ENCODE measurements around the gene NEFH.

The NEFH gene

DNA sequence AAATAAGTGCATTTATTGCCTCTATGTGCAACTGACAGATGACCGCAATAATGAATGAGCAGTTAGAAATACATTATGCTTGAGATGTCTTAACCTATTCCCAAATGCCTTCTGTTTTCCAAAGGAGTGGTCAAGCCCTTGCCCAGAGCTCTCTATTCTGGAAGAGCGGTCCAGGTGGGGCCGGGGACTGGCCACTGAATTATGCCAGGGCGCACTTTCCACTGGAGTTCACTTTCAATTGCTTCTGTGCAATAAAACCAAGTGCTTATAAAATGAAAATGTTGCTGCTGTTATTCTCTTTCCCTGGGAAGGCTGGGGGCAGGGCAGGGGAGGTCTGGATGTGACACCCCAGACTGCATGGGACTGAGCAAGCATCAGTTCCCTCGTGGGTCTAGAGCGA is 11.0 kb downstream of the NEFH start:
- ATAC-seq: no peak
- TF ChIP-seq GLIS3 (CRISPR knock-in tag; IDR thresholded peaks at IDR 0.05) (no peak), ZNF565 (CRISPR knock-in tag; conservative IDR thresholded peaks at IDR 0.05; ENCODE audit: low read depth) (no peak), ZFP30 (CRISPR knock-in tag; IDR thresholded peaks at IDR 0.05) (no peak), ESRRG (CRISPR knock-in tag; IDR thresholded peaks at IDR 0.05) (no peak), RARB (CRISPR knock-in tag; IDR thresholded peaks at IDR 0.05) (no peak), ZNF70 (CRISPR knock-in tag; IDR thresholded peaks at IDR 0.05) (no peak), ZNF8 (CRISPR knock-in tag; IDR thresholded peaks at IDR 0.05) (no peak), ISL1 (CRISPR knock-in tag; IDR thresholded peaks at IDR 0.05) (no peak), TOX (CRISPR knock-in tag; IDR thresholded peaks at IDR 0.05; ENCODE audit: borderline replicate concordance) (no peak), PPARA (CRISPR knock-in tag; IDR thresholded peaks at IDR 0.05; ENCODE audit: borderline replicate concordance) (no peak), ZC3H10 (CRISPR knock-in tag; IDR thresholded peaks at IDR 0.05) (no peak), ARNTL (CRISPR knock-in tag; IDR thresholded peaks at IDR 0.05; ENCODE audit: borderline replicate concordance, low read depth) (no peak), CSDC2 (CRISPR knock-in tag; IDR thresholded peaks at IDR 0.05) (no peak), ZFP3 (CRISPR knock-in tag; IDR thresholded peaks at IDR 0.05) (no peak)
- TF ChIP-seq, protein P1, sequence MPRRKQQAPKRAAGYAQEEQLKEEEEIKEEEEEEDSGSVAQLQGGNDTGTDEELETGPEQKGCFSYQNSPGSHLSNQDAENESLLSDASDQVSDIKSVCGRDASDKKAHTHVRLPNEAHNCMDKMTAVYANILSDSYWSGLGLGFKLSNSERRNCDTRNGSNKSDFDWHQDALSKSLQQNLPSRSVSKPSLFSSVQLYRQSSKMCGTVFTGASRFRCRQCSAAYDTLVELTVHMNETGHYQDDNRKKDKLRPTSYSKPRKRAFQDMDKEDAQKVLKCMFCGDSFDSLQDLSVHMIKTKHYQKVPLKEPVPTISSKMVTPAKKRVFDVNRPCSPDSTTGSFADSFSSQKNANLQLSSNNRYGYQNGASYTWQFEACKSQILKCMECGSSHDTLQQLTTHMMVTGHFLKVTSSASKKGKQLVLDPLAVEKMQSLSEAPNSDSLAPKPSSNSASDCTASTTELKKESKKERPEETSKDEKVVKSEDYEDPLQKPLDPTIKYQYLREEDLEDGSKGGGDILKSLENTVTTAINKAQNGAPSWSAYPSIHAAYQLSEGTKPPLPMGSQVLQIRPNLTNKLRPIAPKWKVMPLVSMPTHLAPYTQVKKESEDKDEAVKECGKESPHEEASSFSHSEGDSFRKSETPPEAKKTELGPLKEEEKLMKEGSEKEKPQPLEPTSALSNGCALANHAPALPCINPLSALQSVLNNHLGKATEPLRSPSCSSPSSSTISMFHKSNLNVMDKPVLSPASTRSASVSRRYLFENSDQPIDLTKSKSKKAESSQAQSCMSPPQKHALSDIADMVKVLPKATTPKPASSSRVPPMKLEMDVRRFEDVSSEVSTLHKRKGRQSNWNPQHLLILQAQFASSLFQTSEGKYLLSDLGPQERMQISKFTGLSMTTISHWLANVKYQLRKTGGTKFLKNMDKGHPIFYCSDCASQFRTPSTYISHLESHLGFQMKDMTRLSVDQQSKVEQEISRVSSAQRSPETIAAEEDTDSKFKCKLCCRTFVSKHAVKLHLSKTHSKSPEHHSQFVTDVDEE (CRISPR knock-in tag; IDR thresholded peaks at IDR 0.05): no peak
- TF ChIP-seq, protein P2, sequence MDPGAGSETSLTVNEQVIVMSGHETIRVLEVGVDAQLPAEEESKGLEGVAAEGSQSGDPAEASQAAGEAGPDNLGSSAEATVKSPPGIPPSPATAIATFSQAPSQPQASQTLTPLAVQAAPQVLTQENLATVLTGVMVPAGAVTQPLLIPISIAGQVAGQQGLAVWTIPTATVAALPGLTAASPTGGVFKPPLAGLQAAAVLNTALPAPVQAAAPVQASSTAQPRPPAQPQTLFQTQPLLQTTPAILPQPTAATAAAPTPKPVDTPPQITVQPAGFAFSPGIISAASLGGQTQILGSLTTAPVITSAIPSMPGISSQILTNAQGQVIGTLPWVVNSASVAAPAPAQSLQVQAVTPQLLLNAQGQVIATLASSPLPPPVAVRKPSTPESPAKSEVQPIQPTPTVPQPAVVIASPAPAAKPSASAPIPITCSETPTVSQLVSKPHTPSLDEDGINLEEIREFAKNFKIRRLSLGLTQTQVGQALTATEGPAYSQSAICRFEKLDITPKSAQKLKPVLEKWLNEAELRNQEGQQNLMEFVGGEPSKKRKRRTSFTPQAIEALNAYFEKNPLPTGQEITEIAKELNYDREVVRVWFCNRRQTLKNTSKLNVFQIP (CRISPR knock-in tag; IDR thresholded peaks at IDR 0.05; ENCODE audit: borderline replicate concordance, low read depth): no peak

DNA sequence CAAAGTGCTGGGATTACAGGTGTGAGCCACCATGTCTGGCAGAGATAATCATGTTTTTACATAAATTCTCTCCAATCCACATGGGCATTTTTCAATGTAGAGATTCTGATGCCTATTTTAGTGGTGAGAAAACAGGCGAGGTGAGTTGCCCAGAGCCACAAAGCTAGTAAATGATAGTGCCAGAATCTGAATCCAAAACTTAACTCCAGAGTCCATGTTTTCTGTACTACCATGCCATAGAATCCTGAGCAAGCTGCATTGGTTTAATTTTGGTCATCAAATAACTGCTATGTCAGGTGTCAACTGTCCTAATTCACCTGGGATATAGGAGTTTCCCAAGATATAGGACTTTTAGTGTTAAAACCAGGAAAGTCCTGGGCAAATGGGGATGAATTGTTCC is 13.6 kb downstream of the NEFH start:
- TF ChIP-seq SNAI2 (CRISPR knock-in tag; IDR thresholded peaks at IDR 0.05): no peak
- no peak for TF ChIP-seq ARNTL (CRISPR knock-in tag; IDR thresholded peaks at IDR 0.05; ENCODE audit: borderline replicate concordance, low read depth)
- no peak for TF ChIP-seq ISL1 (CRISPR knock-in tag; IDR thresholded peaks at IDR 0.05)
- TF ChIP-seq, protein P3, sequence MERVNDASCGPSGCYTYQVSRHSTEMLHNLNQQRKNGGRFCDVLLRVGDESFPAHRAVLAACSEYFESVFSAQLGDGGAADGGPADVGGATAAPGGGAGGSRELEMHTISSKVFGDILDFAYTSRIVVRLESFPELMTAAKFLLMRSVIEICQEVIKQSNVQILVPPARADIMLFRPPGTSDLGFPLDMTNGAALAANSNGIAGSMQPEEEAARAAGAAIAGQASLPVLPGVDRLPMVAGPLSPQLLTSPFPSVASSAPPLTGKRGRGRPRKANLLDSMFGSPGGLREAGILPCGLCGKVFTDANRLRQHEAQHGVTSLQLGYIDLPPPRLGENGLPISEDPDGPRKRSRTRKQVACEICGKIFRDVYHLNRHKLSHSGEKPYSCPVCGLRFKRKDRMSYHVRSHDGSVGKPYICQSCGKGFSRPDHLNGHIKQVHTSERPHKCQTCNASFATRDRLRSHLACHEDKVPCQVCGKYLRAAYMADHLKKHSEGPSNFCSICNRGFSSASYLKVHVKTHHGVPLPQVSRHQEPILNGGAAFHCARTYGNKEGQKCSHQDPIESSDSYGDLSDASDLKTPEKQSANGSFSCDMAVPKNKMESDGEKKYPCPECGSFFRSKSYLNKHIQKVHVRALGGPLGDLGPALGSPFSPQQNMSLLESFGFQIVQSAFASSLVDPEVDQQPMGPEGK (CRISPR knock-in tag; IDR thresholded peaks at IDR 0.05; ENCODE audit: borderline replicate concordance): no peak
- TF ChIP-seq OSR1 (CRISPR knock-in tag; IDR thresholded peaks at IDR 0.05): no peak
- no peak for TF ChIP-seq BACH2 (CRISPR knock-in tag; IDR thresholded peaks at IDR 0.05; ENCODE audit: borderline replicate concordance)
- TF ChIP-seq ZNF8 (CRISPR knock-in tag; IDR thresholded peaks at IDR 0.05): no peak
- no peak for TF ChIP-seq ZNF70 (CRISPR knock-in tag; IDR thresholded peaks at IDR 0.05)
- TF ChIP-seq, protein P4, sequence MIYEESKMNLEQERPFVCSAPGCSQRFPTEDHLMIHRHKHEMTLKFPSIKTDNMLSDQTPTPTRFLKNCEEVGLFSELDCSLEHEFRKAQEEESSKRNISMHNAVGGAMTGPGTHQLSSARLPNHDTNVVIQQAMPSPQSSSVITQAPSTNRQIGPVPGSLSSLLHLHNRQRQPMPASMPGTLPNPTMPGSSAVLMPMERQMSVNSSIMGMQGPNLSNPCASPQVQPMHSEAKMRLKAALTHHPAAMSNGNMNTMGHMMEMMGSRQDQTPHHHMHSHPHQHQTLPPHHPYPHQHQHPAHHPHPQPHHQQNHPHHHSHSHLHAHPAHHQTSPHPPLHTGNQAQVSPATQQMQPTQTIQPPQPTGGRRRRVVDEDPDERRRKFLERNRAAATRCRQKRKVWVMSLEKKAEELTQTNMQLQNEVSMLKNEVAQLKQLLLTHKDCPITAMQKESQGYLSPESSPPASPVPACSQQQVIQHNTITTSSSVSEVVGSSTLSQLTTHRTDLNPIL (CRISPR knock-in tag; IDR thresholded peaks at IDR 0.05; ENCODE audit: low read depth): no peak
- TF ChIP-seq TCF4 (CRISPR knock-in tag; IDR thresholded peaks at IDR 0.05; ENCODE audit: borderline replicate concordance): no peak
- no peak for TF ChIP-seq TOX (CRISPR knock-in tag; IDR thresholded peaks at IDR 0.05; ENCODE audit: borderline replicate concordance)
- TF ChIP-seq RARB (CRISPR knock-in tag; IDR thresholded peaks at IDR 0.05): no peak
- TF ChIP-seq, protein P5, sequence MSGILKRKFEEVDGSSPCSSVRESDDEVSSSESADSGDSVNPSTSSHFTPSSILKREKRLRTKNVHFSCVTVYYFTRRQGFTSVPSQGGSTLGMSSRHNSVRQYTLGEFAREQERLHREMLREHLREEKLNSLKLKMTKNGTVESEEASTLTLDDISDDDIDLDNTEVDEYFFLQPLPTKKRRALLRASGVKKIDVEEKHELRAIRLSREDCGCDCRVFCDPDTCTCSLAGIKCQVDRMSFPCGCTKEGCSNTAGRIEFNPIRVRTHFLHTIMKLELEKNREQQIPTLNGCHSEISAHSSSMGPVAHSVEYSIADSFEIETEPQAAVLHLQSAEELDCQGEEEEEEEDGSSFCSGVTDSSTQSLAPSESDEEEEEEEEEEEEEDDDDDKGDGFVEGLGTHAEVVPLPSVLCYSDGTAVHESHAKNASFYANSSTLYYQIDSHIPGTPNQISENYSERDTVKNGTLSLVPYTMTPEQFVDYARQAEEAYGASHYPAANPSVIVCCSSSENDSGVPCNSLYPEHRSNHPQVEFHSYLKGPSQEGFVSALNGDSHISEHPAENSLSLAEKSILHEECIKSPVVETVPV (CRISPR knock-in tag; IDR thresholded peaks at IDR 0.05): no peak
- ATAC-seq: no peak

All from SK-N-SH treated with all-trans-retinoic acid at 6 μM for 48 hours (cell line).